Adrenal gland (tissue), 5 donors: ENCODE measurements around the gene GLRA3.

ENCODE experiments used
- CTCF ChIP-seq, 6 experiments: fragments of 450-650 bp in 4 of 6; fragments of 200-600 bp in 2 of 6; sonication (generic) in 1 of 6; IDR thresholded peaks; 1 replicate in 5 of 6; 2 replicates in 1 of 6; pipeline versions ENCODE4 v1.5.1 to v1.8.0; 2016 to 2021; ENCODE audit warnings: antibody characterized with exemption in 6 of 6, mild to moderate bottlenecking in 2 of 6, moderate library complexity in 1 of 6
- POLR2A ChIP-seq, 2 donors: fragments of 450-650 bp; IDR thresholded peaks; one replicate each; pipeline ENCODE4 v1.6.1; 2017; ENCODE audit warnings: antibody characterized with exemption in 2 of 2, mild to moderate bottlenecking in 2 of 2, moderate library complexity in 1 of 2
- donor health status: DM: no; HTN: no; CAD: no.

- no peak for TF ChIP-seq POLR2A (IDR thresholded peaks at IDR 0.05)
- TF ChIP-seq CTCF (IDR thresholded peaks at IDR 0.05): no peak
Measured at GRCh38 chr4:174696657-174697056, 132.4 kb downstream of the GLRA3 start.
